HG02610 (cell line): ENCODE data around the gene P3H3.
"Not testable (repeated sequence)": the region's sequence is repeated elsewhere in the genome, so short reads cannot be mapped to it uniquely, and the experiment has no call there.

Experiments
- ATAC-seq: cut with Tn5 transposase; IDR thresholded peaks from one replicate; pipeline ENCODE4 v1.9.1; 2021; ENCODE audit warnings: mild to moderate bottlenecking, moderate library complexity; ENCODE audit not compliant: unreplicated experiment

P3H3 gene

GRCh38 chr12:6865307-6865706 is 37.1 kb downstream of the P3H3 start:
- ATAC-seq: not testable (repeated sequence)

- no peak for ATAC-seq
Measured at GRCh38 chr12:6866163-6866919, 38.1 kb downstream of the P3H3 start.

- ATAC-seq: peak; percentile 8
Measured at GRCh38 chr12:6866920-6867412, 38.8 kb downstream of the P3H3 start.

- ATAC-seq: peak; percentile 47
Measured at GRCh38 chr12:6867413-6868210, 39.4 kb downstream of the P3H3 start, which contains the start of gene TPI1. Gene TPI1 (plus strand): TSS chr12:6867531. CDS start chr12:6867567, 36 bp downstream.

GRCh38 chr12:6868211-6869048 is 40.2 kb downstream of the P3H3 start:
- no peak for ATAC-seq

GRCh38 chr12:6869049-6870021 is 41.1 kb downstream of the P3H3 start:
- no peak for ATAC-seq

- ATAC-seq: not testable (repeated sequence)
Measured at GRCh38 chr12:6870304-6870703, 42.1 kb downstream of the P3H3 start.

GRCh38 chr12:6871052-6871957 is 43.1 kb downstream of the P3H3 start:
- no peak for ATAC-seq

GRCh38 chr12:6872073-6873048 is 44.2 kb downstream of the P3H3 start:
- peak; percentile 35 for ATAC-seq

- ATAC-seq: peak; percentile 80
Measured at GRCh38 chr12:6873094-6874014, 45.1 kb downstream of the P3H3 start, which contains the start of gene SPSB2. Gene SPSB2 (minus strand): TSS chr12:6873303. CDS start chr12:6872901, 402 bp downstream.

- ATAC-seq: not testable (repeated sequence)
Measured at GRCh38 chr12:6874015-6874368, 45.8 kb downstream of the P3H3 start.

GRCh38 chr12:6879824-6880223 is 51.6 kb downstream of the P3H3 start:
- not testable (repeated sequence) for ATAC-seq

GRCh38 chr12:6883252-6883651 is 55.0 kb downstream of the P3H3 start:
- ATAC-seq: no peak

GRCh38 chr12:6883683-6884082 is 55.5 kb downstream of the P3H3 start:
- no peak for ATAC-seq

GRCh38 chr12:6884539-6884938 is 56.3 kb downstream of the P3H3 start:
- ATAC-seq: no peak

- ATAC-seq: not testable (repeated sequence)
Measured at GRCh38 chr12:6886206-6886999, 58.2 kb downstream of the P3H3 start.
